Measurements from ENCODE around the gene LTBP3. TPM values are rescaled to one million over a fixed set of nuclear protein-coding genes. Genes with fewer than 3 reads are reported as not detected.
A peak's percentile ranks its signal among the peaks of the same experiment; 100 is the strongest.

Gene LTBP3
- total RNA-seq (100 to 1,000 TPM in 1 of 9 donors, 10 to 100 TPM in 8; 51.4 to 125 (median 88.9) TPM), polyA plus RNA-seq (10 to 100 TPM; 26.3 to 36.3 TPM)
- long read RNA-seq, donor 1, transcript LTBP3-221 (17 exons, 3,327 nt): major isoform, 6 of 132 reads
- long read RNA-seq, donor 1, transcript LTBP3-212 (12 exons, 1,997 nt): major isoform, 6 of 132 reads
- long read RNA-seq, donor 1, partial matches to known transcripts: 109 of 132 reads
- long read RNA-seq, donor 1, other reads (novel, unspliced or antisense): 10 of 132 reads
- long read RNA-seq, donor 2, transcript LTBP3-221 (17 exons, 3,327 nt): major isoform, 6 of 99 reads
- long read RNA-seq, donor 2, partial matches to known transcripts: 82 of 99 reads
- long read RNA-seq, donor 2, other reads (novel, unspliced or antisense): 6 of 99 reads
- long read RNA-seq, donor 3, partial matches to known transcripts: 62 of 72 reads
- long read RNA-seq, donor 3, other reads (novel, unspliced or antisense): 4 of 72 reads

DNA sequence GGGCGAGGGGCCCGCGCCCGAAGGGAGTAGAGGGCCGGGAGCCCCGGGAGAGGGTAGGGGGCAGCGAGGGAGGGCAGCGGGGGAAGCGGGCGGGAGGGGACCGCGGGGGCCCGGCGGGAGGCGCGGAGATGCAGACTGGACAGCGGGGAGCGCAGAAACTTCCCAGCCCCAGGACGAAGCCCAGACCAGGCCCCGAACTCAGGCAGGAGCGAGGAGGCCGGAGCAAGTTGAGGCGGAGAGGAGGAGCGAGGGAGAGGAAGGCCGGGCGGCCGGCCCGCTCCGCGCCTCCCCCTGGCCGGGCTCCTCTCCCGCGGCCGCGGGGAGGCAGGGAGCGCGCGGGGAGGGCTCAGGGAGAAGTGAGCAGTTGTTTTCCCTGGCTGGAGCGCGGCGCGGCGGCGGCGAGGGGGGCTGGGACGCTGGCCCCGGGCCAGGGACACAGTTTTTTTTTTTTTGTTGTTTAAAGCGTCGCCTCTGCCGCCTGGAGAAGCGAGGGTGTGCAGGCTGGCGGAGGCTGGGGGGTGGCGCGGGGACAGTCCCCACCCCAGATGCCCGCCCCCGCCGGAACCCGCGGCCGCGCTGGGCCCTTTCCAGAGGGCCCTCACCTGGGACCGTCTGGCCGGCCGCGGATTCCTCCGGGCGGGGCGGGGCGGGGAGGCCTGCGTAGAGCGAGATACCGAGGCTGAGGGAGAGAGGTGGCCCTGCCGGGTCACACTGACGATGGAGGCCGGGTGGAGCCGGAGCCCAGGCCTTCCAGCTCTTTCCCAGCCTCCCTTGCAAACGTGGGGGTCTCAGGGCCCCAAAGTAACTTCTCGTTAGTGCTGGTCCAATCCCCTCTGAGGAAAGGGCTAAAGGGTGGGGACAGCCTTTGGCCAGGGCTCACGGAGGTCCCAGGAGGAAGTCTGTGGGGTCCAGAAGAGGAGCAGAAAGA is at the start of gene LTBP3:
Gene LTBP3 (minus strand): TSS at position 358 of the 928 bp plus-strand sequence. CDS start 400 bp downstream, outside the sequence.
- intact Hi-C loops (cut with DNase I): loop anchor here in 1 of 10 donors (1.0 kb wide), 1 partner anchor 17 kb away; no protein-coding TSS in a partner anchor
- H3K27me3 ChIP-seq: no peaks in the 10 kb centered on the region
- peak within 1 kb of the TSS; percentile 86 to 99 (median 96) for H3K27ac ChIP-seq
- peaks cover 0 to 9% (median 0%) of the 10 kb centered on the region in 9 donors for H3K36me3 ChIP-seq
- TF ChIP-seq, protein P1, sequence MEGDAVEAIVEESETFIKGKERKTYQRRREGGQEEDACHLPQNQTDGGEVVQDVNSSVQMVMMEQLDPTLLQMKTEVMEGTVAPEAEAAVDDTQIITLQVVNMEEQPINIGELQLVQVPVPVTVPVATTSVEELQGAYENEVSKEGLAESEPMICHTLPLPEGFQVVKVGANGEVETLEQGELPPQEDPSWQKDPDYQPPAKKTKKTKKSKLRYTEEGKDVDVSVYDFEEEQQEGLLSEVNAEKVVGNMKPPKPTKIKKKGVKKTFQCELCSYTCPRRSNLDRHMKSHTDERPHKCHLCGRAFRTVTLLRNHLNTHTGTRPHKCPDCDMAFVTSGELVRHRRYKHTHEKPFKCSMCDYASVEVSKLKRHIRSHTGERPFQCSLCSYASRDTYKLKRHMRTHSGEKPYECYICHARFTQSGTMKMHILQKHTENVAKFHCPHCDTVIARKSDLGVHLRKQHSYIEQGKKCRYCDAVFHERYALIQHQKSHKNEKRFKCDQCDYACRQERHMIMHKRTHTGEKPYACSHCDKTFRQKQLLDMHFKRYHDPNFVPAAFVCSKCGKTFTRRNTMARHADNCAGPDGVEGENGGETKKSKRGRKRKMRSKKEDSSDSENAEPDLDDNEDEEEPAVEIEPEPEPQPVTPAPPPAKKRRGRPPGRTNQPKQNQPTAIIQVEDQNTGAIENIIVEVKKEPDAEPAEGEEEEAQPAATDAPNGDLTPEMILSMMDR (IDR thresholded peaks at IDR 0.05): peak in 2 of 12 donors; percentile 6 to 17
- peak in 1 of 2 donors; percentile 19 for TF ChIP-seq POLR2A (IDR thresholded peaks at IDR 0.05)
- peak within 1 kb of the TSS; percentile 49 to 85 (median 67) for H3K4me3 ChIP-seq
- peaks cover 6 to 78% (median 62%) of the 10 kb centered on the region in 12 donors for H3K4me1 ChIP-seq
- 0 to 1% (median 0%) methylated on average over 43 to 79 of the region's 79 CpGs for WGBS, 4 donors
- peak; percentile 84 to 92 (median 87) for DNase-seq
- H3K9me3 ChIP-seq: no peaks in the 10 kb centered on the region
- ATAC-seq: peak; percentile 52 to 86 (median 78)

DNA sequence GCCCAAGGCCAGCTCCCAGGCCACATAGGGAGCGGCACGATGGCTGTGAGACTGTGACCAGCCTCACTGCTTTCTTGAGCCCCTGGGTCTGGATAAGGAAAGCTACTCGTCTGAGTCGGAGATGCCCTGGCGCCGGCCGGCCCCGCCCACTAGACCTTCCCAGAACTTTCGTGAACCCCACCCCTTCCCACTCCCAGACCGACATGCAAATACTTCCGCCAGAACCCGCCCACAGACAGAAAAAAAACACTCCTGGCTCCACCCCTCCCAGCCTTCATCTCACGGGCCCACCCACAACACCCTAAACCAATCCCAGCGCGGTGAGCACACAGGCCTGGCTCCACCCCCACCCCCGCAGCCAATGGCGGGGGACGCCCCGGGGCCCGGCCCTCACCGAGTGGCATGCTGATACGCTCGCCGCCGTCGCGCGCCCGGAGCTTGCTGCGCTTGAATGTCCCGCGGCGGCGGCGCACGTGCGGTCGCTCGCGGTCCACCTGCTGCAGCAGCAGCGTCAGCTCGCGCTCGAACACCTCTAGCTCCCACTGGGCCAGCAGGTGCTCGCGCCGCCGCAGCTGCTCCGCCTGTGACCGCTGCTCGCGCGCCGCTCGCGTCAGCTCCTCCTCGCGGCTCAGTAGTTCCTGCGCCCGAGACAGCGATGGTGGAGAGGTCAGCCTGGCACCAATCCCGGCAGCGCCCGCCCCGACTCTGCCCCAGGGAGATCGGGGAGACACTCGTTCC is 48.9 kb upstream of the LTBP3 start:
- Histone ChIP-seq H3K4me3 (peak overlapping the region in 10 of 12 donors; percentile 17 to 56 (median 40)), H3K9me3 (no peaks in the 10 kb centered on the region), H3K27ac (peak overlapping the region; percentile 29 to 89 (median 74)), H3K36me3 (peaks cover 0 to 94% (median 73%) of the 10 kb centered on the region in 9 donors), H3K27me3 (no peaks in the 10 kb centered on the region), H3K4me1 (peaks cover 4 to 76% (median 44%) of the 10 kb centered on the region in 12 donors)
- intact Hi-C loops (cut with DNase I): loop anchor here in 1 of 10 donors (2.0 kb wide), 1 partner anchor 30 kb away; the partner anchor contains the start of gene EHBP1L1
- WGBS, 4 donors: 16 to 21% (median 18%) methylated on average over 15 to 67 of the region's 67 CpGs
- TF ChIP-seq, protein P1 (IDR thresholded peaks at IDR 0.05): no peak
- TF ChIP-seq POLR2A (IDR thresholded peaks at IDR 0.05): peak in 1 of 2 donors; percentile 19
- DNase-seq: peak; percentile 93 to 96 (median 96)
- peak; percentile 90 to 97 (median 96) for ATAC-seq

DNA sequence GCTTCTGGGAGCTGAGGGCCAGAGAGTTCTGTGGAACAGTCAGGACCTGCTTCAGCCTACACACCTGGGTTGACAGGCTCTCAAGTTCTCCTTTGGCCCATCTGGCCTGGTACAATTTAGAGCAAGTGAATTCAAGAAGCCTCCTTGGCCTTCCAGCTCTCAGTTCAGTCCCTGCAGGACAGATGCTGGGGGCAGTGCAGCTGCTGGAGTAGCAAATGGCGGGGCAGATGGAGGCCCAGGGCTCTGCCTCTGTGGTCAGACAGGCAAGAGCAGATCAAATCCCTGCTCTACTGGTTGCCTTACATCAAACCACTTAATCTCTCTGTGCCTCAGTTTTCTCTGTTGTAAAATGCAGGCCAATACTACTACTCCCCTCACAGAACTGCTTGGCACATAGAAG is 46.1 kb upstream of the LTBP3 start:
- DNase-seq (no peak), ATAC-seq (no peak)
- 92 to 100% (median 97%) methylated on average over 1 of the region's 1 CpG for WGBS, 4 donors
- no peak overlapping the region for H3K27ac ChIP-seq
- H3K4me1 ChIP-seq: peaks cover 4 to 48% (median 25%) of the 10 kb centered on the region in 12 donors
- no peaks in the 10 kb centered on the region for H3K9me3 ChIP-seq
- intact Hi-C loops (cut with DNase I): no loop called here
- no peak for TF ChIP-seq POLR2A (IDR thresholded peaks at IDR 0.05)
- TF ChIP-seq, protein P1 (IDR thresholded peaks at IDR 0.05): no peak
- peaks cover 0 to 98% (median 84%) of the 10 kb centered on the region in 9 donors for H3K36me3 ChIP-seq
- no peak overlapping the region for H3K4me3 ChIP-seq
- H3K27me3 ChIP-seq: no peaks in the 10 kb centered on the region

All from heart left ventricle (tissue), 16 donors.